Loucy (cell line): ENCODE data around the gene USP17L28.
"Not testable (repeated sequence)": the region's sequence is repeated elsewhere in the genome, so short reads cannot be mapped to it uniquely, and the experiment has no call there.

Experiments used
- H2AFZ ChIP-seq: fragments of 200-600 bp; sonication (generic); 2 replicates; pipeline ENCODE4 v1.6.0; 2016; ENCODE audit warnings: antibody characterized with exemption, mild to moderate bottlenecking, low read length, moderate library complexity
- H3F3A ChIP-seq: fragments of 200-600 bp; 2 replicates; pipeline ENCODE4 v1.6.0; 2016; ENCODE audit warnings: antibody characterized with exemption, low read depth, mild to moderate bottlenecking
- H3K27me3 ChIP-seq: fragments of 200-600 bp; sonication (generic); 2 replicates; pipeline ENCODE4 v1.6.1; 2014; ENCODE audit warnings: low read length, mild to moderate bottlenecking; ENCODE audit not compliant: insufficient read depth, poor library complexity, severe bottlenecking
- H3K36me3 ChIP-seq: fragments of 200-600 bp; sonication (generic); 2 replicates; pipeline ENCODE4 v1.6.1; 2016; ENCODE audit warnings: low read length; ENCODE audit not compliant: insufficient read depth
- H3K4me1 ChIP-seq: fragments of 200-600 bp; sonication (generic); 2 replicates; pipeline ENCODE4 v1.5.1; 2014; ENCODE audit warnings: low read length, mild to moderate bottlenecking; ENCODE audit not compliant: insufficient read depth, poor library complexity, severe bottlenecking
- H3K4me2 ChIP-seq: fragments of 200-600 bp; sonication (generic); 2 replicates; pipeline ENCODE4 v1.6.0; 2014; ENCODE audit warnings: antibody characterized with exemption, low read length, low read depth, mild to moderate bottlenecking; ENCODE audit not compliant: poor library complexity, severe bottlenecking
- H3K4me3 ChIP-seq: fragments of 200-600 bp; sonication (generic); 2 replicates; pipeline ENCODE4 v1.5.1; 2014; ENCODE audit warnings: low read length, mild to moderate bottlenecking, mixed read lengths; ENCODE audit not compliant: poor library complexity, severe bottlenecking
- H3K79me2 ChIP-seq: fragments of 200-600 bp; sonication (generic); 2 replicates; pipeline ENCODE4 v1.6.1; 2014; ENCODE audit warnings: low read length; ENCODE audit not compliant: insufficient read depth
- H3K9ac ChIP-seq: fragments of 200-600 bp; sonication (generic); 2 replicates; pipeline ENCODE4 v1.6.0; 2014; ENCODE audit warnings: mild to moderate bottlenecking, low read depth, low read length, moderate library complexity; ENCODE audit not compliant: poor library complexity, severe bottlenecking
- H3K9me2 ChIP-seq: fragments of 200-600 bp; sonication (generic); replicated peaks from 2 replicates; pipeline ENCODE4 v1.6.1; 2016; ENCODE audit warnings: low read depth, low read length, mixed read lengths
- H3K9me3 ChIP-seq: fragments of 200-600 bp; sonication (generic); 2 replicates; pipeline ENCODE4 v1.6.1; 2014; ENCODE audit warnings: mild to moderate bottlenecking, antibody characterized with exemption, low read length, low read depth; ENCODE audit not compliant: insufficient read depth
- H4K20me1 ChIP-seq: fragments of 200-600 bp; sonication (generic); 2 replicates; pipeline ENCODE4 v1.6.0; 2014; ENCODE audit warnings: antibody characterized with exemption, low read length, mild to moderate bottlenecking; ENCODE audit not compliant: insufficient read depth, poor library complexity, severe bottlenecking

Gene USP17L28

GRCh38 chr4:9350866-9351265 lies 2.2 kb downstream of the USP17L28 start:
- H3F3A ChIP-seq, H4K20me1 ChIP-seq, H3K9ac ChIP-seq, H3K79me2 ChIP-seq, H3K4me2 ChIP-seq, H3K4me3 ChIP-seq, H3K4me1 ChIP-seq, H3K36me3 ChIP-seq, H3K9me2 ChIP-seq, H3K9me3 ChIP-seq, H2AFZ ChIP-seq, H3K27me3 ChIP-seq: not testable (repeated sequence)

GRCh38 chr4:9353338-9353737 lies 4.6 kb downstream of the USP17L28 start, which contains the start of gene USP17L29:
USP17L29 (plus strand) TSS chr4:9353638; CDS start chr4:9353638, 0 bp downstream.
- not testable (repeated sequence) for H2AFZ ChIP-seq, H3K36me3 ChIP-seq, H3K27me3 ChIP-seq

GRCh38 chr4:9362829-9363228 lies 14.1 kb downstream of the USP17L28 start, which contains the start of gene USP17L30:
USP17L30 (plus strand) TSS chr4:9363129; CDS start chr4:9363129, 0 bp downstream.
- not testable (repeated sequence) for H2AFZ ChIP-seq, H3K9me2 ChIP-seq, H3K36me3 ChIP-seq, H3K9me3 ChIP-seq, H3K4me3 ChIP-seq, H3K4me2 ChIP-seq, H4K20me1 ChIP-seq, H3K27me3 ChIP-seq, H3F3A ChIP-seq, H3K9ac ChIP-seq, H3K4me1 ChIP-seq, H3K79me2 ChIP-seq

More at GRCh38 chr4:9353338-9353737, 4.6 kb downstream of the USP17L28 start, which contains the start of gene USP17L29:
- H3K4me3 ChIP-seq, H3K4me1 ChIP-seq, H3K9ac ChIP-seq, H4K20me1 ChIP-seq, H3K4me2 ChIP-seq, H3K9me2 ChIP-seq, H3K79me2 ChIP-seq, H3K9me3 ChIP-seq, H3F3A ChIP-seq: not testable (repeated sequence)

GRCh38 chr4:9379881-9380280 lies 31.2 kb downstream of the USP17L28 start:
- H3K27me3 ChIP-seq, H3F3A ChIP-seq, H3K36me3 ChIP-seq, H3K4me2 ChIP-seq, H3K79me2 ChIP-seq, H3K4me3 ChIP-seq, H3K4me1 ChIP-seq, H2AFZ ChIP-seq, H3K9ac ChIP-seq, H3K9me3 ChIP-seq, H4K20me1 ChIP-seq, H3K9me2 ChIP-seq: not testable (repeated sequence)

- H3K36me3 ChIP-seq, H3F3A ChIP-seq, H3K9ac ChIP-seq, H3K79me2 ChIP-seq, H3K9me2 ChIP-seq, H3K9me3 ChIP-seq, H3K27me3 ChIP-seq, H3K4me2 ChIP-seq, H3K4me3 ChIP-seq, H3K4me1 ChIP-seq, H2AFZ ChIP-seq, H4K20me1 ChIP-seq: not testable (repeated sequence)
These were observed 32.4 kb downstream of the USP17L28 start for GRCh38 chr4:9381012-9381534.
